HepG2 (cell line): ENCODE data around the gene METTL23. TPM values are rescaled to one million over a fixed set of nuclear protein-coding genes. Genes with fewer than 3 reads are reported as not detected.

Experiments used
- ATF3 ChIP-seq: sonication (generic); formaldehyde crosslinking; IDR thresholded peaks from 2 replicates; pipeline ENCODE4 v1.4.0; 2020; ENCODE audit warnings: missing genetic modification reagents
- ETV5 ChIP-seq: IDR thresholded peaks from 2 replicates; pipeline ENCODE4 v1.6.1; 2018; ENCODE audit warnings: missing biosample characterization, missing genetic modification reagents, inconsistent platforms, borderline replicate concordance
- KDM2A ChIP-seq: sonication (generic); formaldehyde crosslinking; IDR thresholded peaks from 2 replicates; pipeline ENCODE4 v1.4.0; 2020; ENCODE audit warnings: low read depth, missing genetic modification reagents, borderline replicate concordance
- KMT2A ChIP-seq: sonication (generic); formaldehyde crosslinking; IDR thresholded peaks from 2 replicates; pipeline ENCODE4 v1.4.0; 2020; ENCODE audit warnings: missing genetic modification reagents
- LCORL ChIP-seq, 2 experiments: fragments of 450-650 bp in 1 of 2; sonication (generic) in 1 of 2; formaldehyde crosslinking in 1 of 2; IDR thresholded peaks; 2 replicates each; pipeline versions ENCODE4 v1.5.0 to v1.6.1; 2017 to 2020; ENCODE audit warnings: antibody characterized with exemption in 1 of 2, missing genetic modification reagents in 1 of 2
- PAXIP1 ChIP-seq: sonication (generic); formaldehyde crosslinking; conservative IDR thresholded peaks from 2 replicates; pipeline ENCODE4 v1.4.0; 2020; ENCODE audit warnings: mild to moderate bottlenecking, missing genetic modification reagents, moderate library complexity
- POLR2A ChIP-seq, 2 experiments: IDR thresholded peaks; 2 replicates each; pipeline ENCODE4 v1.6.1; 2011; ENCODE audit warnings: low read depth in 2 of 2, low read length in 2 of 2, mild to moderate bottlenecking in 1 of 2, moderate library complexity in 1 of 2; ENCODE audit not compliant: insufficient read depth in 1 of 2
- PTBP1 ChIP-seq: fragments of 200-400 bp; formaldehyde crosslinking; IDR thresholded peaks from 2 replicates; pipeline ENCODE4 v1.6.1; 2018; ENCODE audit warnings: low read length, low read depth; ENCODE audit not compliant: poor library complexity, severe bottlenecking
- RXRB ChIP-seq: IDR thresholded peaks from 2 replicates; pipeline ENCODE4 v1.6.1; 2016; ENCODE audit warnings: borderline replicate concordance, missing genetic modification reagents, missing compliant biosample characterization
- ZBTB25 ChIP-seq: IDR thresholded peaks from 2 replicates; pipeline ENCODE4 v1.6.1; 2018; ENCODE audit warnings: missing genetic modification reagents
- ZMYM2 ChIP-seq: sonication (generic); formaldehyde crosslinking; IDR thresholded peaks from 2 replicates; pipeline ENCODE4 v1.8.0; 2022; ENCODE audit warnings: mild to moderate bottlenecking, missing genetic modification reagents
- ZNF124 ChIP-seq: sonication (generic); formaldehyde crosslinking; IDR thresholded peaks from 2 replicates; pipeline ENCODE4 v1.4.0; 2020; ENCODE audit warnings: missing genetic modification reagents
- ZNF256 ChIP-seq: sonication (generic); formaldehyde crosslinking; conservative IDR thresholded peaks from 2 replicates; pipeline ENCODE4 v1.4.0; 2020; ENCODE audit warnings: missing genetic modification reagents
- ZNF335 ChIP-seq: sonication (generic); formaldehyde crosslinking; IDR thresholded peaks from 2 replicates; pipeline ENCODE4 v1.4.0; 2020; ENCODE audit warnings: missing genetic modification reagents
- ZNF563 ChIP-seq: sonication (generic); formaldehyde crosslinking; IDR thresholded peaks from 2 replicates; pipeline ENCODE4 v1.8.0; 2022; ENCODE audit warnings: mild to moderate bottlenecking, moderate library complexity, missing genetic modification reagents
- ZNF567 ChIP-seq: sonication (generic); formaldehyde crosslinking; IDR thresholded peaks from 2 replicates; pipeline ENCODE4 v1.8.1; 2023; ENCODE audit warnings: mild to moderate bottlenecking, missing genetic modification reagents, borderline replicate concordance
- ZNF687 ChIP-seq: sonication (generic); formaldehyde crosslinking; IDR thresholded peaks from 2 replicates; pipeline ENCODE4 v1.5.1; 2020; ENCODE audit warnings: mild to moderate bottlenecking, missing genetic modification reagents, moderate library complexity
- ZNF768 ChIP-seq: sonication (generic); formaldehyde crosslinking; IDR thresholded peaks from 2 replicates; pipeline ENCODE4 v1.4.0; 2020; ENCODE audit warnings: missing genetic modification reagents
- ZNF792 ChIP-seq: IDR thresholded peaks from 2 replicates; pipeline ENCODE4 v1.6.1; 2016
- polyA plus RNA-seq, 8 experiments: library from polyadenylated mRNA; depleted of rRNA in 3 of 8; stranded (reverse) in 7 of 8; unstranded in 1 of 8; fragments of >200 nt; fragmentation: Illumina TruSeq in 4 of 8; extraction: Trizol in 4 of 8; gene quantifications; 2 replicates each; pipeline versions ENCODE4 v1.2.1 to v1.2.3, GENCODE V29; 2011 to 2016; ENCODE audit warnings: low read depth in 4 of 8, missing spikeins in 1 of 8, mixed read lengths in 1 of 8; ENCODE audit not compliant: insufficient read depth in 1 of 8
- total RNA-seq, 5 experiments: library from RNA; depleted of rRNA; stranded (reverse); fragments of >200 nt; fragmentation: Illumina TruSeq; extraction: Trizol; gene quantifications; 2 replicates each; pipeline ENCODE4 v1.2.3, GENCODE V29; 2016; ENCODE audit warnings: low read depth in 1 of 5

Gene METTL23
- total and polyA plus RNA-seq, 2 of the 13 experiments (the other 11 are each of a cell fraction or from before 2014, with no cell fraction given), result 39.9 to 104 TPM

DNA sequence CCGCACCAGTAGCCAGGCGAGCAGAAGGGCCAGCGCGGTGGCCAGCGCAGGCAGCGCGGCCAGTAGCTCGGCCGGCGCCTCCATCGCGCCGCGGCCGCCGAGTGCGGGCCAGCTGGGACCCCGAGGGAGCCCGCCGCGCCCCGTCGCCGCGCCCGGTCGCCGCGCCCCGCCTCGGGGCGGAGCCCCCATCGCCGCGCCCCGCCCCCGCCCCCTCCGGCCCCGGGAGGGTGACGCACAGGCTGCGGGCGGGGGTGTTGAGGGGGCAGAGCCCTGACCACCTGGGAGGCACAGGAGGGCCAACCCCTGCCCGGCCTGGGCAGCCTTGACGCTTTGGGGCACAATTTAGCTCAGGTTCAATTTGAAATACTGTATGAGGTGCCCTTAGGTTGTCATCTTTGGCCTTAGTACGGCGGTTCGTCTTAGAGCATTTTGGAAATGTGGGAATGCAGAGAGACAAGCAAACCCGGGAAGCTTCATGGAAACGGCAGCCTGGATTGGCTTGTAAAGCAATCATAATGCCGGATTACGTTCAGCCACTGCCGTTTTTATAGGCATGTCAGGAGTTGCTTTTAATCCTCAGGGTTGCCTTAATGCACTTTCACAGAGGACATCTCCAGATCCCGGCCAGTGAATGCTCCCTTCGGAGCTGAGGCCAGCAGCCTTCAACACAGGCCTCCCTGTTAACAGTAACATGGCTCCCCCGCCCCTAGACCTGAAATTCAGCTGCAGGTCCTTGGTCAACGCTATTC lies 15.6 kb upstream of the METTL23 start, which contains the start of gene MXRA7 (continued):
- 0 out of 2 replicates have a peak, but pooled peaks have one; percentile 40 for TF ChIP-seq ZNF256 (CRISPR knock-in tag)
- TF ChIP-seq RXRB (CRISPR knock-in tag), result 0 out of 2 replicates have a peak, but pooled peaks have one; percentile 27
- TF ChIP-seq ZBTB25, result peak; percentile 37; the same call in 1 of the 2 replicates
- TF ChIP-seq LCORL (IDR thresholded peaks at IDR 0.05), result no peak
- TF ChIP-seq LCORL (CRISPR knock-in tag; IDR thresholded peaks at IDR 0.05), result peak; percentile 68
- TF ChIP-seq PAXIP1 (CRISPR knock-in tag), result 0 out of 2 replicates have a peak, but pooled peaks have one; percentile 13
- TF ChIP-seq ZNF768 (CRISPR knock-in tag), result 0 out of 2 replicates have a peak, but pooled peaks have one; percentile 17
- peak in 1 of 2 experiments; percentile 48; a peak in 1 of 4 replicates for TF ChIP-seq POLR2A (IDR thresholded peaks at IDR 0.05; ENCODE audit: insufficient read depth in 1 of 2, low read depth in 2 of 2, low read length in 2 of 2)
- peak; percentile 6; the same call in 1 of the 2 replicates for TF ChIP-seq ETV5 (CRISPR knock-in tag)
- 0 out of 2 replicates have a peak, but pooled peaks have one; percentile 40 for TF ChIP-seq ZNF563 (CRISPR knock-in tag)
- TF ChIP-seq ZNF687 (CRISPR knock-in tag), result peak; percentile 64
- TF ChIP-seq ZNF335, result 0 out of 2 replicates have a peak, but pooled peaks have one; percentile 53
- TF ChIP-seq KMT2A (CRISPR knock-in tag), result peak; percentile 61
- TF ChIP-seq ZNF567 (CRISPR knock-in tag), result no peak
- TF ChIP-seq ZNF124 (CRISPR knock-in tag), result 0 out of 2 replicates have a peak, but pooled peaks have one; percentile 29
- no peak for TF ChIP-seq ZMYM2 (CRISPR knock-in tag)
- TF ChIP-seq ATF3 (CRISPR knock-in tag), result peak; percentile 7; the same call in 1 of the 2 replicates
- 0 out of 2 replicates have a peak, but pooled peaks have one; percentile 38 for TF ChIP-seq ZNF792 (CRISPR knock-in tag)
- peak; percentile 68; the same call in 1 of the 2 replicates for TF ChIP-seq KDM2A (CRISPR knock-in tag)
- no peak for TF ChIP-seq PTBP1
